Occipital lobe (tissue), 2 donors: ENCODE results near the gene ARL2. TPM values are rescaled to one million over a fixed set of nuclear protein-coding genes. Genes with fewer than 3 reads are reported as not detected.

Experiments used
- DNase-seq: peaks from one replicate; lab custom pipeline; 2025; lab: John Stamatoyannopoulos, UW
- total RNA-seq: library from RNA; depleted of rRNA; stranded (reverse); fragments of >200 nt; gene quantifications from one replicate; pipeline ENCODE4 v1.2.3, GENCODE V29; 2014

Gene ARL2
- total RNA-seq, 1 donor from 2014 or later, result 31.2 TPM

DNA sequence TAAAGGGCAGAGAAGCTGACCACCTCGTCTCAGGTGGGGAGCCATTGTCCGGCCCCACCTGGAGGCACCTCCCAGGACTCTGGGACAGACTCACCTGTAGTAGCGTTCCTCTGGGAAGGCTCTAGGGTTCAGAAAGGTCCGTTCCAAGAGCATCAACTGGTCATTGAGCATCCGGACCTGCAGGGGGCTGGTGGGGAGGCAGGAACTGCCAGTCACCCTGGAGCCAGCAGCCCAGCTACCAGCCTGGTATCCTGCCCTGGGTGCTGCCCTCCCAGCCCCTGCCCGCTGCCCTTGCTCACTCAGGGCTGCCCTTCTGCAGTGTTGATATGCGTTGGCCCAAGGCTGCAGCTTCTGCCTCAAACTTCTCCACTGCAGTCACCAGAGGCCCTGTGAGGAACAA lies 31.8 kb downstream of the ARL2 start:
- DNase-seq, result no peak

DNA sequence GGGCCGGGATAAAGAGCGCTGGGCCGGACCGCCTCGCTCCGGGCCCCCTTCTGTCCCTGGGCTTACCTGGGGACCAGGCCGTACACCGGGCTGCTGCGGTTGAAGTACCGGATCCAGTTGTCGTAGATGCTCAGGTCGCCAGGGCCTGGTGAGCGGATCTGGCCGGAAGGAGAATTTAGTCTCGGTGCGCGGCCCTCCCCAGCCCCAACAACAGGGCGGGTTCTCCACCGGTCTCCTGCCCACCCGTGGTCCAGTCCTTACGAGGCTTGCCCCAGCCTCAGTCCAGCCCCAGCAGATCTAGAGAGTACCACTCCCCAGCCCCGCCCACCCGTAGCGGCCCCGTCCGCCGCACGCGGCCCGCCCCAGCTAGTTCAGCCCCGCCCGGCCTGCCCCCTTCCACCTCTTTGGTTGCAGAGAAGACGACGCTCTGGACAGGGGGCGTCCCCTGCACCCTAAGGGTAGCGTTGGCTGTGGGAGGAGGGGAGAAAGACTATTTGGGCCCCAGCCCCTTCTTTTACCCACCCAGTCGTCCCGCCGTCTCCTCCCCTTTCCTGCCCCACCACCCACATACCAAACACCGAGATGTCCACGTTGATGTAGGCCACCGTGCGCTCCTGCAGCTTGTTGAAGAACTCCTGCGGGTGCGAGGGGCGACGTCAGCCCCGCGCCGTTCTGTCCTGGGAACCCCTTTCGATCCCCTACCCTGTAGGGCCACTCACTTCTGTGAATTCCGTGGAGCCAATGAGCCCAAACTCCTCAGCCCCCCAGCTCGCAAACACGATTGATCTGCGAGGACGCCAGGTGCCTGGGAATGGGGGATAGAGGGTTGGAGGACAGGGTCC lies 33.8 kb downstream of the ARL2 start:
- DNase-seq, result no peak

DNA sequence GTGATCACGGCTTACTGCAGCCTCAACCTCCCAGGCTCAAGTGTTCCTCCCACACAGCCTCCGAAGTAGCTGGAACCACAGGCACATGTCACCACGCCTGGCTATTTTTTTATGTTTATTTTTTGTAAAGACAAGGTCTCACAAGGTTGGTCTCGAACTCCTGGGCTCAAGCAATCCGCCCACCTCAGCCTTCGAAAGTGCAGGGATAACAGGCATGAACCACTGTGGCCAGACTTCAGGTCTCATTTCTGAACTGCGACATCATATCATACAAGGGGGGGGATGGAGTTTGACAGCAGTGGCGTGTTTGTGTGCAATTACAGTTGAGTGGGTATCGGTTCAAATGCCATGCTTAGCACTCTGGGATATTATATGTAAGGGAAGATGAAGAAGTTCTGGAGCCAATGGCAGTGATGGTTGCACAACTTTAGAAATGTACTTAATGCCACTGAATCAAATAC lies 37.5 kb downstream of the ARL2 start:
- no peak for DNase-seq

DNA sequence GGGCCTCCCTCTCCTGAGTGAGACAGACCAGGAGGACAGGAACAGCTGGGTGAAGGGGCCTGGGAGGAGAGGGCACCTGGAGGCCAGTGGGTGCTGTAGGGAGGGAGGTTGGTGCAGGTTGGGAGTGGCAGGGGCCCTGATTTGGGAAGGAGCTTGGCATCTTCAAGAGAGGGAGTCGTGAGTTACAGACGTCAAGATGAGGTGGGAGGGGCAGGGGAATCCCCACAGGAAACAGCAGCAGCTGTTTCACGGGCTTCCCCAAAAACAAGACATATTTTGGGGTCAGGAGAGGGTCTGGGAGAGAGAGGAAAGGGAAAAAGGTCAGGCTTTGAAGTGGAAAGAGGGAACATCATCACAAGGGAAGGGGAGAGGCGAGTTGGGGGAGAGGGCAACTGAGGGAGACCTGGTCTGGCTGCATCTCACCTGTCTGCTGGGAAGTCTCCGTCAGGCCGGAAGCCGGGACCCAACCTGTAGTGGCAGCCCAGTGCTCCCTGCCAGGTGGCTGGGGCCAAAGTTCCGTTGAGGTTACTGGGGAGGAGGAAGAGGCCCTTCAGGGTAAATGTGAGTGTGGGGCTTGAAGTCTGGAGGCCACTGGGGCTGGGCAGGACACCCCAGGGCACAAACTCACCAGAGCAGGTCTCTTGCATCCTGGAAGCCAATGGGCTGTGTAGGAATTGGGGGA lies 40.0 kb downstream of the ARL2 start:
- DNase-seq, result no peak

DNA sequence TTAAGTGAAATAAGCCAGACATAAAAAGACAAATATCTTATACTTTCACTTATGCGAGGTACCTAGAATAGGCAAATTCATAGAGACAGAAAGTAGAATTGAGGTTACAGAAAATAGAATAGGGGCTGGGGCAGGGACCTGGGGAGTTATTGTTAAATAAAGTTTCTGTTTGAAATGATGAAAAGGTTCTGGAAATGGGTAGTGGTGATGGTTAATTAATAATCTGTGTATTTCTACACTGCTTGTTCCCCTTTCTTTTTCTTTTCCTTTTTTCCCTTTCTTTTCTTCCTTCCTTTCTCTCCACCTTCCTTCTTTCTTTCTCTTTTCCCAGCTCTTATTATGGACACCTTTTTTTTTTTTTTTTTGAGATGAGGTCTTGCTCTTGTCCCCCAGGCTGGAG lies 41.6 kb downstream of the ARL2 start:
- no peak for DNase-seq

DNA sequence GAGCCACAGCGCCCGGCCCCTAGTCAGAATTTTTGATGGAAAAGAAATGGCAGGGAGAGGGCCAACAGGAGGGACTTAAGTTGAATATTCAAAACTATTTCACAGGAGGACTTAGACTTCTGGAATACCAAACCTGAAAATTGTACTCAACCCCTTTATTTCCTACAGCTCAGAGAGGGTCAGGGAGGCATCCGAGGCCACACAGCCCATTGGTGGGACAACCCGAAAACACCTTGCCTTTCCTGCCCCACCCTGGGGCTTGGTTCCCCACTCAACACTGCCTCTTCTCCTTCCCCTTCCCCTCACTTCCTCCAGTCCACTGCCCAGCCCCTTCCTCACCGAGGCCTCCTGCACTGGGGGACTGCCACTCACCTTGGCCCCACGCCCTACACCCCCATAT lies 43.0 kb downstream of the ARL2 start:
- no peak for DNase-seq

DNA sequence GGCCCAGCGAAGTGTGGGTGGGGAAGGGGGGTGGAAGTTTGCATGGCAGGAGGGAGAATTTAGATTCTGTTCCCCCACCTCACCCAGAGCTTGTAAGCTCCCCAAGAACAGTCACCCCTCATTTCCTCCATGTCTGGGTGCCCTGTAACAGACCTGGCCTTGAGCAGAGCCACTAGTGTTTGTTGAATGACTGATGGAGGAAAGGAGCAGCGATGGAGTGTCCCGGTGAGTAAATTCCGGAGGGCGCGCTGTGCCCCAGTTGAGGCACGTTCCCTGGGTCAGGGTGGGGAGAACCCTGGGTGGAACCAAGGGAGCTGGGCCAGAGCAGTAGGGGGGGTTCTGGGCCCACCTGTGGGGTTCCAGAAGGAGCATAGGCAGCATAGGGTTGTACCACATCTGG lies 43.6 kb downstream of the ARL2 start:
- DNase-seq, result no peak

DNA sequence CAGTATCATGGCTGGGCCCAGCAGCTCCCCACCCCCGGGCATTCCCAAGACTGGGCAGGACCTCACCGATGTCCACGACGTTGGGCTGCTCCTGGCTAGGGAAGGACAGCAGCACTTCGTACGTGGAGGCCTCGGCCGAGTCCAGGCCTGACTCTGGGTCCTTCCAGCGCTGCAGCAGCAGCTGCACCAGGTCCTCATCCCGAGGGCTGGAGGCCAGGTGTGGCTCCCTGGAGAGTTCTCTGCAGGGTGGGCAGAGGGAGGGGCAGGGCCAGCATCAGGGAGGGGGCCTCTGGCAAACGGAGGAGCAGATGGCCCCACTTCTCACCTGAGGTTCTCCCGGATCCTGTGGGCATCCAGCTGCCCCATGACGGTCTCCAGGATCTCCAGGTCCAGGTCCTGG lies 44.1 kb downstream of the ARL2 start:
- DNase-seq, result no peak

DNA sequence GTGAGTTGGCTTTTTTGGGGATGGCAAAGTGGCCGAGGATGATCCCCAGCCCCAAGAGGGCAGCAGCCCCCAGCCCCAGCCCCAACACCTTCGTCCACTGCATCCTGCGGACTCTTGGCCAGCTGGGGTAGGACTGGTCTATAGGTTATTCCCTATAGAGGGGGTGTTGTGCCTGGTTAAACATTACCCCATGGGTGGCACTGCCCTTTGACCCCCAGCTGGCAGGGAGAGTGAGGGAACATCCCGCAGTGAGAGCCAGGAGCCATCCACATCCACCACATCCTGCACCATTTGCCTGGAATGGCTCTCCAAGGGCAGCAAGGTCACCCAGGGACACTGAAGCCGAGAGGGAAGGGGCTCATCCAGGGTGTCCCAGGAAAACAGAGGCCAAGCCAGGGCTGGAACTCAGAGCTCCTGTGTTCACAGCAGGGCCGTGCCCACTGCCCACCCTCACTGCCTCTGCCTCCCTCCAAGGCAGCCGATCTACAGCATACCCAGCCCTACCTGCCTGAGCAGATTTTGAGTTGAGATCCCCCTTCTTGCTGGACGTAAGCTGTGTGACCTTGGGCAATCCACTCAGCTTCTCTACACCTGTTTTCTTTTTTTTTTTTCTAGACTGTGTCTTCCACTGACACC lies 44.6 kb downstream of the ARL2 start, which contains the start of gene NAALADL1:
TSS of gene NAALADL1 (minus strand) at position 135 of the 636 bp plus-strand sequence. CDS start at position 103, 32 bp downstream.
- DNase-seq, result no peak

DNA sequence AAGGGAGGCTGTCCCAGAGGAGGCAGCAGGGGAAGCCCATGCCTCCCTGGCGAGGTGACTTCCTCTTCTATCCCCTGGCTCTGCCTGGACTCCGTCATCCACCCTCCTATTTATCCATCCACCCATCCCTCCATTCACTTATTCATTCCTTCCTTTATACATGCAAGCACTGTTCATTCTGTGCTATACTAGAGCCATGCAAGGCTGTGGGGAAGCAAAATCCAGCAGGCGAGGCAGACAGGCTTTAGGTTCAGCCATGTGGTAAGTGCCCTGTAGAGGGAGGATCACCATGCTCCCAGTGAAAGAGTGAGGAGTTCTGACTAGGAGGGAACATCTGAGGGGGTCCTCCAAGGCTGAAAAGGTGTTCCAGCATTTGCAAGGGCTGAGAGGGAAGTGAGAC lies 45.6 kb downstream of the ARL2 start:
- DNase-seq, result no peak

DNA sequence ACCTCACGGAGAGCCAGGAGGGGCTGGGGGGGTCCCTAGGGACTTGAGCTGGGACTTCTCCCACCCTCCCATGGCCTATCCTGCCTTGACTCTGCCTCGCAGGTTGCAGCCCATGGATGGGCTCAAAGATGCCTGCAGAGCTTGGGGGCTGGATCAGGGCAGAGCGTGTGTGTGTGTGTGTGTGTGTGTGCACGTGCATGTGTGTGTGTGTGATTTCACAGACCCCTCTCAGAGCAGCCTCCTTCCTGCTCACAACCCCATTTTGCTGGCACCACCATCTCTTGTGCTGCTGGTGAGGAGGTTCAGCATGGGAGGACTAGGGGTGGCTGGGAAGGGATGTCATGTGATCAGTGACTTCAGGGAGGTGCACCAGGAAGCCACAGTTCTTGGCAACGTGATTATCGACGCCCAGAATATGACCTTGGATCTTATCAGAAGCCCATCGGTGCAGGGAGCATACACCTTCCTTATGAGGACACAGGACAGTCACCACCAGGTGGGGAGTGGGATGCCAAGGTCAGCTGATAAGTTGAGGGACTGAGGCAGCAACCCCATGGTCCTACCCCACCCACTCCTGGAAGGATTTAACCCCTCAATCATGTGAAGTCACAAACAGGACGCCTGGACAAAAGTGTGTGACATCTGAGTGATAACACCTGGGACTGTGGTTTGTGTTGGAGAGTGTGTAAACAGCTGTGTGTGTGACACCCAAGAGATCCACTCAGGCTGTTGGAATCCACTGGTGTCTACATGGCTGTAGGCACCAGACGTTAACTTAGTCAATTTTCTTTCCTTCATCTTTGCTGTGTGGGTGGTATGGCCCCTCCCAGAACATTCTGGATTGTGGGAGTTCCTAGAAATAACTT lies 46.2 kb downstream of the ARL2 start:
- DNase-seq, result no peak

DNA sequence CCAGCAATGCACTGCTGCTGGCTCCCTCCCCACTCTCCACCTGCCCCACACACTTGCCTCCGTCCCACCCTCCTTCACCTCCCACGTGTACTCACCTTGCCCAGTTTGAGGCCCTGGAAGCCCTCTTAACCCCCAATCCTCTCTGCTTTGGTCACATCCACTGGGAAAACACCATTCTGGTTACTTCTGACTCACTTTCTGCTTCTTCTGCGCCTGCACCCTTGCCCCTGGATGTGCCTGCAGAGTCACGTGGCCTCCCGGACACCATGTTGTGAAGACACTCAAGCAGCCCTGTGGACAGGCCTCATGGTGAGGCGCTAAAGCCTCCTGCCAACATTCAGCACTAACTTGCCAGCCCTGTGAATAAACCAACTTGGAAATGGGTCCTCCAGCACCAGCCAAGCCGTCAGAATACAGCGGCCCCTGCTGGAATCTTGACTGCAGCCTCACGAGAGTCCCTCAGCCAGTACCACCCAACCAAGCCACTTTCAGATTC lies 47.0 kb downstream of the ARL2 start:
- no peak for DNase-seq

DNA sequence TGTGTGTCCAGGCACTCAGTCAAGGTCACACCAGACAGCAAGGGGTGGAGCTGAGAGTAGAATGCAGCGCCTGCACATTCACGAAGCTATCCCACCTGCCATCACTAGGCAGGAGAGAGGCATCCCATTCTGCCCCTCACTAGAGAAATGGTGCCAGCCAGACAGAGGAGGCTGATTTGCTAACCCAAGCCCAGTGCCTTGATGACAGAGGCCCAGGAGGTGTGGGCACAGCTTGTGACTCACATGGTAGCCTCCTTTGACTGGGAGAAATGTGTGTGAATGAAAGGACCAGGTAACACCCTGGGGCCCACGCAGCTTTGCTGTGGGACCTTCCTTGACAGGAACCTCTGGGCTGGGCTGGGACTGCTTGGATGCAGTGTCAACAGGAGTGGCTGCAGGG lies 49.6 kb downstream of the ARL2 start:
- no peak for DNase-seq

DNA sequence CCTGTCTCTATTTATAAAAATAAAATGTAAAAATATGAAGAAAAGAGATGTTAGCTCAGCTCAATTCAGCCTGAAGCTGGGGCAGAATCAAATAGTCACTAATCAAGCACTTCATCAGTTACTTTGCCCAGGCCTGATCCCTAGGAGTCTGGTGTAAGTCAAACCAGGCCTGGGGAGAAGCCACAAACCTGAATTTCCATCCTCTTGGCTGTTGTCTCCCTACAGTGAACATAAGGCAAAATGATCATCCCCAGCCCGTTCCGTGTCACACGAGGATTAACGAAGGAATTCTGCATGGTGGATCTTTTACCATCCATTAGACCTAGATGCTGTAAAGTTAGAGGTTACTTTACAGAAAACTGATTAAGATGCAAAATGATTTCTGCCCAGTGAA lies 50.9 kb downstream of the ARL2 start:
- DNase-seq, result no peak

DNA sequence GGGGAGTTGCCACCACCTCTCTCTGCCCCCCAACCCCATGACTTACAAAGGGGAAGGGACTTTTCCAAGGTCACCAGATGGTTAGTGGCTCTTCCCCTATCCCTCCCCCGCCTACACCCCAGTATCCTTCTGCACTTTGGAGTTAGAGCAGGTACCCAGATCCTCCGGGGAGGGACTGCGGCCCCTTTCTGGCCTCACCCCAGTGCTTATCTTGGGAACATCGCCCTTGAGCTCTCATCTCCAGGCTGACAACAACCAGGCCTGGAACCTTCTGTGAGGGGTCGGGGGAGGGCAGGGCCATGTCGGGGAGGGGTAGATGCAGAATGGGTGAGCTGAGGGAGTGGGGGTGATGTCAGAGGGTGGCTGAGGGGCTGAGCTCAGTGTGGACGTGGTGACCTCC lies 51.9 kb downstream of the ARL2 start:
- no peak for DNase-seq

DNA sequence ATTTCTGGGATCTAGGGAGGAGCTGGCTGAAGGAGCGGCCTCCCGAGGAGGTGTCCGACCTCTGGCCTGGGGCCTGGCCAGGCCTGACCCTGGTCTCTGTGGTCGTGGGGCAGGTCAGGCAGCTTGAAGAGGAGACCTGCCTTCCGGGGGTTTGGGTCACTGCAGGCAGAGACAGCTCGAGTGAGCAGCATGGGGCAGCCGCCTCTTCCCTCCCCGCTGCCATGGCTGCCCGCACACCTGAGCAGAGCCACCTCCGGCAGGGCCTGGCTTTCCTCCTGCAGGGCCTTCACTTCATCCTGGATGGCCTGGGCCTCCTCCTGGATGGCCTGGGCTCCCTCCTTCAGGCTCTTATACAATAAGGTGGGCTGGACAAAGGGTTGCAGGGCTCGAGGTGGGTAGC lies 52.4 kb downstream of the ARL2 start:
- no peak for DNase-seq

DNA sequence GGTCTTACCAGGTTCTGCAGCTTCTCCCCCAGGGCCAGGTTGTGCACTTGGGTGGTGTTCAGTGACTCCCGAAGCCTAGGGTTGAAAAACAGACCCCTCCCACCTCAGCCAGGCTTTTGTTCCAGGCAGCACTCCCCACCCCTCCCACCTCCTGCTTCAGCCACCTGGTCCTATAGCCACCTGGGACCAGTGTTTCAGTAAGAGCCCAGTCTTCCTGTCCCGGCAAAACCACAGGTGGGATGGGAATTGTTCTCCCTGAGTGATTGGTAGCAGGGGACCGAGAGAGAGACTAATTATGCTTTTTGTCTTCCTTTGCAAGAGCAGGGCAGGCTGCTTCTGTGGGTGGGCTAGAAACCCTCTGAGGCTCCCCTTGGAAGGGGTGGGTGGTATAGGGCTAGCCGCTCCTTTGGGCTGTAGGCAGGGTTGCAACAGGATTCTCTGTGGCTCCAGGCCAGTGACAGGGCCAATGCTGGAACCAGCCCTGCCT lies 52.9 kb downstream of the ARL2 start:
- DNase-seq, result no peak

DNA sequence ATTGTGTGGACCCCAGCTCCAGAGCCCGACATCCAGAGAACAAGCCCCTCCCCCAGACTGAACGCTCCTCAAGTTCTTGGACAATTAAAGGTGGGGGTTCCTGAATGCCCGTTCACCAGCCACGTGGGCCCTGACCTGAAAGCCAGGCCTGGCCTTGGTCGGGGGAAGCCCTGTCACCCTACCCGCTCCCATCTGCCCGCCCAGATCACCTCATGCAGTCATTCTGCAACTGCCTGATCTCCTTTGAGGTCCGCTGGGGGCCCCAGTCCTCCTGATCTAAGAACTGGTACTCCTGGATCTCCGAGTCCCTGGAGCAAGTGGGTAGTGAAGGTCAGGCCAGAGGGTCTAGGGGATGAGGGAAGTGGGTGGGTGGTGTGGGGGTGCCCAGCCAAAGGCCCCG lies 53.5 kb downstream of the ARL2 start:
- no peak for DNase-seq

DNA sequence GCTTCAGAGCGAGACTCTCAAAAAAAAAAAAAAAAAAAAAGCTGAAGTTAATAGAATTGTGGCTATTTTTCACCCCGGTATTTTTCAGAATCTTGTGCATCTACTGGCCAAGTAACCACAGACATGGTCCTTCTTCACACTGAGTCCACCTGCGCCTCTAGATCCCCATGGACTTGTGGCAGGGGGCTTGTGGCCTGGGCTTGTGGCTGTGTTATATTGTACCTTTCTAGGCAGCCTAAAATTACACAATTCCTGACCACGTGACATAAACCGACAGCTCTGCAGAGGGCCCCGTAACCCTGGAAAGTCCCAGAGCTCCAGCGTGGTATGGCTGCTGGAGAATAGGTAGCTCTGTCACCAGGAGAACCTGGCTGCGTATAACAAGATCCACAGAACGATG lies 55.3 kb downstream of the ARL2 start:
- DNase-seq, result no peak
